Stimulated activated CD8-positive, alpha-beta memory T cell treated with anti-CD3 and anti-CD28 coated beads, Interleukin-15, amount 100 ng/mL, for 1 hour (primary cell): Measurements from ENCODE around the gene TAGAP.

Experiments used
- DNase-seq: peaks from one replicate; pipeline ENCODE4 v3.0.0-alpha.2; 2020; ENCODE audit warnings: low read depth

TAGAP gene

GRCh38 chr6:159071843-159072769, 27.3 kb upstream of the TAGAP start:
- no peak for DNase-seq

GRCh38 chr6:159068904-159069578, 24.2 kb upstream of the TAGAP start:
- DNase-seq, result no peak

- no peak for DNase-seq
These were observed 22.5 kb upstream of the TAGAP start for GRCh38 chr6:159067334-159067733.

- no peak for DNase-seq
These were observed 21.7 kb upstream of the TAGAP start for GRCh38 chr6:159066483-159066882.

- DNase-seq, result no peak
These were observed 21.1 kb upstream of the TAGAP start for GRCh38 chr6:159065759-159066329.

GRCh38 chr6:159065091-159065490, 20.3 kb upstream of the TAGAP start:
- no peak for DNase-seq

- no peak for DNase-seq
These were observed 19.7 kb upstream of the TAGAP start for GRCh38 chr6:159064477-159064876.

- DNase-seq, result no peak
These were observed 18.8 kb upstream of the TAGAP start for GRCh38 chr6:159063549-159063948.

GRCh38 chr6:159062976-159063375, 18.2 kb upstream of the TAGAP start:
- DNase-seq, result no peak

GRCh38 chr6:159062564-159062945, 17.8 kb upstream of the TAGAP start:
- DNase-seq, result no peak

GRCh38 chr6:159061805-159062563, 17.2 kb upstream of the TAGAP start:
- DNase-seq, result no peak

GRCh38 chr6:159061146-159061545, 16.4 kb upstream of the TAGAP start:
- no peak for DNase-seq

- DNase-seq, result no peak
These were observed 15.2 kb upstream of the TAGAP start for GRCh38 chr6:159059885-159060506.

- DNase-seq, result no peak
These were observed 14.3 kb upstream of the TAGAP start for GRCh38 chr6:159059141-159059540.

GRCh38 chr6:159056899-159057298, 12.1 kb upstream of the TAGAP start:
- no peak for DNase-seq

- DNase-seq, result no peak
These were observed 11.6 kb upstream of the TAGAP start for GRCh38 chr6:159056432-159056831.

GRCh38 chr6:159056003-159056402, 11.2 kb upstream of the TAGAP start:
- no peak for DNase-seq

- DNase-seq, result no peak
These were observed 9.1 kb upstream of the TAGAP start for GRCh38 chr6:159053781-159054398.

- DNase-seq, result no peak
These were observed 7.9 kb upstream of the TAGAP start for GRCh38 chr6:159052720-159053119.

- DNase-seq, result no peak
These were observed 3.3 kb upstream of the TAGAP start for GRCh38 chr6:159047891-159048685.

- no peak for DNase-seq
These were observed 1.0 kb upstream of the TAGAP start for GRCh38 chr6:159045801-159046200.
